ENCODE measurements around the gene GNB3.
"Not testable (repeated sequence)": the region's sequence is repeated elsewhere in the genome, so short reads cannot be mapped to it uniquely, and the experiment has no call there.

The GNB3 gene

GRCh38 chr12:6883252-6883651 lies 42.5 kb downstream of the GNB3 start:
- no peak for DNase-seq (ENCODE audit: low read depth, low spot score)

GRCh38 chr12:6883683-6884082 lies 43.0 kb downstream of the GNB3 start:
- no peak for DNase-seq (ENCODE audit: low read depth, low spot score)

- DNase-seq (ENCODE audit: low read depth, low spot score): no peak
These were observed 43.8 kb downstream of the GNB3 start for GRCh38 chr12:6884539-6884938.

- DNase-seq (ENCODE audit: low read depth, low spot score): not testable (repeated sequence)
These were observed 45.7 kb downstream of the GNB3 start for GRCh38 chr12:6886206-6886999.

GRCh38 chr12:6887460-6887859 lies 46.7 kb downstream of the GNB3 start:
- no peak for DNase-seq (ENCODE audit: low read depth, low spot score)

- DNase-seq (ENCODE audit: low read depth, low spot score): no peak
These were observed 47.6 kb downstream of the GNB3 start for GRCh38 chr12:6888360-6888759.

- DNase-seq (ENCODE audit: low read depth, low spot score): not testable (repeated sequence)
These were observed 48.1 kb downstream of the GNB3 start for GRCh38 chr12:6888794-6889193.

- not testable (repeated sequence) for DNase-seq (ENCODE audit: low read depth, low spot score)
These were observed 49.2 kb downstream of the GNB3 start for GRCh38 chr12:6889775-6890573.

- peak; percentile 96 for DNase-seq (ENCODE audit: low read depth, low spot score)
These were observed 50.3 kb downstream of the GNB3 start for GRCh38 chr12:6890789-6891645.

- no peak for DNase-seq (ENCODE audit: low read depth, low spot score)
These were observed 50.9 kb downstream of the GNB3 start for GRCh38 chr12:6891646-6892001.

- DNase-seq (ENCODE audit: low read depth, low spot score): not testable (repeated sequence)
These were observed 52.0 kb downstream of the GNB3 start for GRCh38 chr12:6892683-6893082.

GRCh38 chr12:6894321-6894720 lies 53.6 kb downstream of the GNB3 start:
- DNase-seq (ENCODE audit: low read depth, low spot score): no peak
